ENCODE measurements around the gene RBFOX2.

- TF ChIP-seq CTCF (IDR thresholded peaks at IDR 0.05; ENCODE audit: low read depth, low read length) (no peak), EZH2phosphoT487 (IDR thresholded peaks at IDR 0.05; ENCODE audit: low read depth) (no peak)
Observed at GRCh38 chr22:35903571-35904335, 124.9 kb downstream of the RBFOX2 start.

Measured in OCI-LY3 (cell line).